Loucy (cell line): ENCODE results near the gene PARN.

Experiments
- H2AFZ ChIP-seq: fragments of 200-600 bp; sonication (generic); 2 replicates; pipeline ENCODE4 v1.6.0; 2016; ENCODE audit warnings: antibody characterized with exemption, mild to moderate bottlenecking, low read length, moderate library complexity
- H3F3A ChIP-seq: fragments of 200-600 bp; 2 replicates; pipeline ENCODE4 v1.6.0; 2016; ENCODE audit warnings: antibody characterized with exemption, low read depth, mild to moderate bottlenecking
- H3K27me3 ChIP-seq: fragments of 200-600 bp; sonication (generic); 2 replicates; pipeline ENCODE4 v1.6.1; 2014; ENCODE audit warnings: low read length, mild to moderate bottlenecking; ENCODE audit not compliant: insufficient read depth, poor library complexity, severe bottlenecking
- H3K36me3 ChIP-seq: fragments of 200-600 bp; sonication (generic); 2 replicates; pipeline ENCODE4 v1.6.1; 2016; ENCODE audit warnings: low read length; ENCODE audit not compliant: insufficient read depth
- H3K4me1 ChIP-seq: fragments of 200-600 bp; sonication (generic); 2 replicates; pipeline ENCODE4 v1.5.1; 2014; ENCODE audit warnings: low read length, mild to moderate bottlenecking; ENCODE audit not compliant: insufficient read depth, poor library complexity, severe bottlenecking
- H3K4me2 ChIP-seq: fragments of 200-600 bp; sonication (generic); 2 replicates; pipeline ENCODE4 v1.6.0; 2014; ENCODE audit warnings: antibody characterized with exemption, low read length, low read depth, mild to moderate bottlenecking; ENCODE audit not compliant: poor library complexity, severe bottlenecking
- H3K4me3 ChIP-seq: fragments of 200-600 bp; sonication (generic); 2 replicates; pipeline ENCODE4 v1.5.1; 2014; ENCODE audit warnings: low read length, mild to moderate bottlenecking, mixed read lengths; ENCODE audit not compliant: poor library complexity, severe bottlenecking
- H3K79me2 ChIP-seq: fragments of 200-600 bp; sonication (generic); 2 replicates; pipeline ENCODE4 v1.6.1; 2014; ENCODE audit warnings: low read length; ENCODE audit not compliant: insufficient read depth
- H3K9ac ChIP-seq: fragments of 200-600 bp; sonication (generic); 2 replicates; pipeline ENCODE4 v1.6.0; 2014; ENCODE audit warnings: mild to moderate bottlenecking, low read depth, low read length, moderate library complexity; ENCODE audit not compliant: poor library complexity, severe bottlenecking
- H3K9me2 ChIP-seq: fragments of 200-600 bp; sonication (generic); replicated peaks from 2 replicates; pipeline ENCODE4 v1.6.1; 2016; ENCODE audit warnings: low read depth, low read length, mixed read lengths
- H3K9me3 ChIP-seq: fragments of 200-600 bp; sonication (generic); 2 replicates; pipeline ENCODE4 v1.6.1; 2014; ENCODE audit warnings: mild to moderate bottlenecking, antibody characterized with exemption, low read length, low read depth; ENCODE audit not compliant: insufficient read depth
- H4K20me1 ChIP-seq: fragments of 200-600 bp; sonication (generic); 2 replicates; pipeline ENCODE4 v1.6.0; 2014; ENCODE audit warnings: antibody characterized with exemption, low read length, mild to moderate bottlenecking; ENCODE audit not compliant: insufficient read depth, poor library complexity, severe bottlenecking
- EZH2phosphoT487 ChIP-seq: fragments of 200-600 bp; IDR thresholded peaks from 2 replicates; pipeline ENCODE4 v1.6.1; 2018; ENCODE audit warnings: antibody characterized with exemption, mild to moderate bottlenecking, moderate library complexity, borderline replicate concordance
- TF ChIP-seq, protein P1 (sequence below): fragments of 200-600 bp; sonication (generic); conservative IDR thresholded peaks from 2 replicates; pipeline ENCODE4 v1.5.1; 2014; ENCODE audit warnings: mild to moderate bottlenecking, antibody characterized with exemption, low read length

PARN gene

DNA sequence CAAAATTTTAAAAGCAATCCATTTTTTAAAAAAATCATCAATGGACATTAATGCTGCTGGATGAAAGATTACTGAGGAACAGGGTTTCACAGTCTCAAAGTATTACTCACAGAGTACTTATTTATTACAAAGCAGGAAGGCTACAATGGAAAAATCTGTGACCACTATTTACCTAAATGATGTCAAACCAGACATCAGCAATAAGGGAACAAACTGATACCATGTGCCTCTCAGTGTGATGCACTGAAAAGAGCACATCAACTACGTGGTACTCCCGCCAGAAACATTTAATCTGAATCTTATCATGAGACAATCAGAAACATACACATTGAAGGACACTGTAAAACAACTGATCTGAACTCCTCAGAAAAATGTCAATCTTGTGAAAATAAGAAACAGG lies 124.2 kb downstream of the PARN start:
- no peaks in the 10 kb centered on the region for H3K36me3 ChIP-seq
- H3K9ac ChIP-seq = no peak overlapping the region
- H3K4me1 ChIP-seq = no peaks in the 10 kb centered on the region
- H2AFZ ChIP-seq = no peak overlapping the region
- H3K27me3 ChIP-seq = no peaks in the 10 kb centered on the region
- TF ChIP-seq, protein P1, sequence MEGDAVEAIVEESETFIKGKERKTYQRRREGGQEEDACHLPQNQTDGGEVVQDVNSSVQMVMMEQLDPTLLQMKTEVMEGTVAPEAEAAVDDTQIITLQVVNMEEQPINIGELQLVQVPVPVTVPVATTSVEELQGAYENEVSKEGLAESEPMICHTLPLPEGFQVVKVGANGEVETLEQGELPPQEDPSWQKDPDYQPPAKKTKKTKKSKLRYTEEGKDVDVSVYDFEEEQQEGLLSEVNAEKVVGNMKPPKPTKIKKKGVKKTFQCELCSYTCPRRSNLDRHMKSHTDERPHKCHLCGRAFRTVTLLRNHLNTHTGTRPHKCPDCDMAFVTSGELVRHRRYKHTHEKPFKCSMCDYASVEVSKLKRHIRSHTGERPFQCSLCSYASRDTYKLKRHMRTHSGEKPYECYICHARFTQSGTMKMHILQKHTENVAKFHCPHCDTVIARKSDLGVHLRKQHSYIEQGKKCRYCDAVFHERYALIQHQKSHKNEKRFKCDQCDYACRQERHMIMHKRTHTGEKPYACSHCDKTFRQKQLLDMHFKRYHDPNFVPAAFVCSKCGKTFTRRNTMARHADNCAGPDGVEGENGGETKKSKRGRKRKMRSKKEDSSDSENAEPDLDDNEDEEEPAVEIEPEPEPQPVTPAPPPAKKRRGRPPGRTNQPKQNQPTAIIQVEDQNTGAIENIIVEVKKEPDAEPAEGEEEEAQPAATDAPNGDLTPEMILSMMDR = no peak
- no peak for TF ChIP-seq EZH2phosphoT487
- no peaks in the 10 kb centered on the region for H3K79me2 ChIP-seq
- no peaks in the 10 kb centered on the region for H3K9me3 ChIP-seq
- H3K4me3 ChIP-seq = no peak overlapping the region
- H3K4me2 ChIP-seq = no peak overlapping the region
- H4K20me1 ChIP-seq = no peaks in the 10 kb centered on the region
- no peaks in the 10 kb centered on the region for H3K9me2 ChIP-seq
- H3F3A ChIP-seq = no peaks in the 10 kb centered on the region

DNA sequence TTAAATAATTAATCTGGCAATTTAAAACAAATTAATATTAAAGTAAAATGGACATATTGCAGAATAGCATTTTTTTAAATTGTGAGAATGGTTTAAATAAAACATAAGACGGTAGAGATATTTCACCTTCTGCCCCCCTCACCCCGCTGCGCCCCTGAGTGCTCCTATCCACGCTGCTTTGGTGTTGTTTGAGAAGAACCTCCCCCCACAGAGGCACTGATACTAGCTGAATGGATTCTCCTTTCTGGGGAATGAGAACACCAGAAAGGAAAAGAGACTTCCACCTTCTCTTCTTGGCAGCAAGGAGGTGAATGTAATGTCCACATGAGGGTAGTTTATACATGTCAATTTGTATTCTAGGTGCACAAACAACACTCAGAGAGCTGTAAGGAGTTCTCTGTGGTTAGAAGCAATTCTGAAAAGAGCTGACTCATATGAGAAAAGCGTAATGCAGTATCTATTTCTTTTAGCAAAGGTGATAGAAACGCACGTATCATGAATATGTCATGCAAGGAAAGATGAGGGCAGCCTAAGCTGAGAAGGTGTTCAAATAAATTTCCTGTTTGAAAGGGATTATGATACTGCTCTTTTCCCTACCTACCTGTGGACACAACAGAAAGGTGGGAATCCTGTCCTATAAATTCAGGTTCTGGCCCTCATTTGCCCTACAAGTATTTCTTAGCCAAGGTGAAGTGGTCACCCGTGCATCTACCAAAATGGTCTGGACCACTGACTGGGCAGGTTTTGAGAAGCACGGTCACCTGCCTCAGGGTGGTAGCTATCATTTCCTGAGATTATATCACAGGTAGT lies 126.9 kb downstream of the PARN start:
- Histone ChIP-seq H2AFZ (no peak overlapping the region), H3K9me2 (no peaks in the 10 kb centered on the region), H3K4me3 (no peak overlapping the region), H3K9ac (no peak overlapping the region), H4K20me1 (no peaks in the 10 kb centered on the region), H3K9me3 (no peaks in the 10 kb centered on the region), H3F3A (no peaks in the 10 kb centered on the region), H3K27me3 (no peaks in the 10 kb centered on the region), H3K4me2 (no peak overlapping the region), H3K79me2 (no peaks in the 10 kb centered on the region), H3K4me1 (no peaks in the 10 kb centered on the region), H3K36me3 (no peaks in the 10 kb centered on the region)
- TF ChIP-seq, protein P1 = no peak
- no peak for TF ChIP-seq EZH2phosphoT487

DNA sequence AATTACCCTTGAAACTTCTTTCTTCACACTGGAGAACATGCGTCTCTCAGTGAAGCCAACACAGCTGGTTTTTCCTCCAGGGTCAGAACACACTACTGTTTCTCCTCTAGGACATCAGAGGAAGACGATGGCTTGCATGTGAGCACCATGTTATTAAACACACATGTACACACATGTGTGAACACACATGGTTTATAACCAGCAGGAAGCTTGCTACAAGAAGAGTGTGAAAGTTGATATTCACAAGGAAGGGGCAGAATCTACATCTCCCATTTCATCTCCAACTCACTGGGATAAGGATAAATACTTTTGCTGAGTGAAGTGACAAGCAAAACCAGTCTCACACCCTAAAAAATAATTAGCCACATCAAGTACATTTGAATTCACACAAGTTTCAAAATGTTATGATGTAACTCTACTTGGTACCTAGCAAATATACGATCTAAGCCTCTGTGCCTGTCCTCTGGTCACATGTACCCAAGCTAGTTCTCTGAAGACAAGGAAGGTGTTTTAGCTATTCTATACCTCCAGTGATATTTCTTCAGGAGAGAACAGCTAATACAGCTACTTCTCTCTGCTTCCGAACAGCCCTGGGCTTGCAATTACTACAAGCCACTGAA lies 127.7 kb downstream of the PARN start:
- no peaks in the 10 kb centered on the region for H3K27me3 ChIP-seq
- H3F3A ChIP-seq = no peaks in the 10 kb centered on the region
- no peak overlapping the region for H2AFZ ChIP-seq
- H3K9me3 ChIP-seq = no peaks in the 10 kb centered on the region
- H3K4me2 ChIP-seq = no peak overlapping the region
- TF ChIP-seq, protein P1 = no peak
- no peak for TF ChIP-seq EZH2phosphoT487
- no peak overlapping the region for H3K4me3 ChIP-seq
- no peaks in the 10 kb centered on the region for H3K4me1 ChIP-seq
- no peaks in the 10 kb centered on the region for H3K36me3 ChIP-seq
- no peaks in the 10 kb centered on the region for H3K79me2 ChIP-seq
- H4K20me1 ChIP-seq = no peaks in the 10 kb centered on the region
- H3K9ac ChIP-seq = no peak overlapping the region
- H3K9me2 ChIP-seq = no peaks in the 10 kb centered on the region
